IMR-90 (cell line): ENCODE data around the gene CDH16.

ENCODE experiments used
- CEBPB ChIP-seq: IDR thresholded peaks from 2 replicates; pipeline ENCODE4 v1.6.1; 2012; ENCODE audit warnings: low read depth, low read length, improper control_type of control experiment
- CHD1 ChIP-seq: IDR thresholded peaks from 2 replicates; pipeline ENCODE4 v1.6.1; 2012; ENCODE audit warnings: low read depth, low read length, improper control_type of control experiment
- CTCF ChIP-seq: conservative IDR thresholded peaks from 2 replicates; pipeline ENCODE4 v1.5.1; 2012; ENCODE audit warnings: mild to moderate bottlenecking, low read depth, low read length, improper control_type of control experiment
- MAZ ChIP-seq: IDR thresholded peaks from 2 replicates; pipeline ENCODE4 v1.6.1; 2012; ENCODE audit warnings: low read depth, mild to moderate bottlenecking, low read length, improper control_type of control experiment, moderate library complexity, borderline replicate concordance
- POLR2A ChIP-seq: IDR thresholded peaks from 2 replicates; pipeline ENCODE4 v1.6.1; 2012; ENCODE audit warnings: mild to moderate bottlenecking, low read depth, low read length
- RAD21 ChIP-seq: IDR thresholded peaks from 2 replicates; pipeline ENCODE4 v1.6.1; 2012; ENCODE audit warnings: low read length, improper control_type of control experiment
- RCOR1 ChIP-seq: IDR thresholded peaks from 2 replicates; pipeline ENCODE4 v1.6.1; 2012; ENCODE audit warnings: mild to moderate bottlenecking, low read length, improper control_type of control experiment; ENCODE audit not compliant: insufficient replicate concordance
- RFX5 ChIP-seq: IDR thresholded peaks from 2 replicates; pipeline ENCODE4 v1.8.0; 2012; ENCODE audit warnings: low read depth, mild to moderate bottlenecking, low read length, moderate library complexity
- SMC3 ChIP-seq: fragments of 150-350 bp; IDR thresholded peaks from 2 replicates; pipeline ENCODE4 v1.6.1; 2016; ENCODE audit warnings: low read depth, mild to moderate bottlenecking, antibody characterized with exemption, low read length, moderate library complexity
- USF2 ChIP-seq: fragments of 150-350 bp; IDR thresholded peaks from 2 replicates; pipeline ENCODE4 v1.6.1; 2017; ENCODE audit warnings: mild to moderate bottlenecking, antibody characterized with exemption, low read length, low read depth

GRCh38 chr16:66930189-66930588 is 11.5 kb upstream of the CDH16 start:
- TF ChIP-seq CTCF: no peak
- TF ChIP-seq POLR2A: no peak
- TF ChIP-seq RCOR1: no peak
- no peak for TF ChIP-seq USF2
- TF ChIP-seq CHD1: no peak
- peak; percentile 89 for TF ChIP-seq CEBPB
- no peak for TF ChIP-seq MAZ
- TF ChIP-seq RAD21: no peak
- no peak for TF ChIP-seq RFX5
- TF ChIP-seq SMC3: no peak
